Rectal smooth muscle tissue (tissue), 1 donor: ENCODE data around the gene PAX8.

ENCODE experiments used
- H3K27ac ChIP-seq: one replicate; pipeline ENCODE4 v1.7.0; 2013; ENCODE audit warnings: low read depth, low read length, inconsistent platforms
- H3K27me3 ChIP-seq: one replicate; pipeline ENCODE4 v1.7.0; 2013; ENCODE audit warnings: low read length; ENCODE audit not compliant: control insufficient read depth, insufficient read depth
- H3K36me3 ChIP-seq: one replicate; pipeline ENCODE4 v1.7.0; 2013; ENCODE audit warnings: low read length; ENCODE audit not compliant: control insufficient read depth, insufficient read depth
- H3K4me1 ChIP-seq: one replicate; pipeline ENCODE4 v1.7.0; 2013; ENCODE audit warnings: low read length; ENCODE audit not compliant: control insufficient read depth, insufficient read depth
- H3K4me3 ChIP-seq: one replicate; pipeline ENCODE4 v1.7.0; 2013; ENCODE audit warnings: low read length
- H3K9ac ChIP-seq: one replicate; pipeline ENCODE4 v1.7.0; 2013; ENCODE audit warnings: low read length

PAX8 gene

DNA sequence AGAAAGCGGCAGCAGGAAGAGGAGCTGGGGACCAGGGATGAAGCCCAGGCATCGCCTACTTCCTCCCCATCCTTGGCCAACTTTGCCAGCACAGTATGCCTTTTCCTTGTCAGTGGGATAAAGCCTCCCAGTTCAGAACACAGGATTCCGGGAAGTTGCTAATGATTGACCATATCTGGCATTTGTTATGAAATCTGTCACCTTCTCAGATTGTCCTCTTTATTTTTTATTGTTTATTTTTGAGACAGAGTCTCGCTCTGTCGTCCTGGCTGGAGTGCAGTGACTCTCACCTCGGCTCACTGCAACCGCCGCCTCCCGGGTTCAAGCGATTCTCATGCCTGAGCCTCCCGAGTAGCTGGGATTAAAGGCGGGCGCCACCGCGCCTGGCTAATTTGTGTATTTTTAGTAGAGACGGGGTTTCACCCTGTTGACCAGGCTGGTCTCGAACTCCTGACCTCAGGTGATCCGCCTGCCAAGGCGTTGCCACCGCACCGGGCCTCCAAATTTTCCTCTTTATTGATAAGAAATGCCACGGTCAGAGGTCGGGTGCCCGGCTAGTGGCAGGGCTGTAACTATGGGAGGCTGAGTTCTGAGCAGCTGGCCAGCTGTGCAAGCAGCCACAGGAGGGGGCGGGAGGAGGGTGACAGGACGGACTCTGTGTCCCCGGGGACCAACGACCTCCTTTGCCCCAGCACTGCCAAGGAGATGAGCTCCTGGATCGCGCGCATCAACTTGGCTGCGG is 80.5 kb downstream of the PAX8 start:
- H3K9ac ChIP-seq, result peak overlapping the region; percentile 24
- H3K36me3 ChIP-seq, result peaks cover 12% of the 10 kb centered on the region
- peak overlapping the region; percentile 71 for H3K4me3 ChIP-seq
- no peaks in the 10 kb centered on the region for H3K4me1 ChIP-seq
- H3K27ac ChIP-seq, result no peak overlapping the region
- H3K27me3 ChIP-seq, result no peaks in the 10 kb centered on the region

DNA sequence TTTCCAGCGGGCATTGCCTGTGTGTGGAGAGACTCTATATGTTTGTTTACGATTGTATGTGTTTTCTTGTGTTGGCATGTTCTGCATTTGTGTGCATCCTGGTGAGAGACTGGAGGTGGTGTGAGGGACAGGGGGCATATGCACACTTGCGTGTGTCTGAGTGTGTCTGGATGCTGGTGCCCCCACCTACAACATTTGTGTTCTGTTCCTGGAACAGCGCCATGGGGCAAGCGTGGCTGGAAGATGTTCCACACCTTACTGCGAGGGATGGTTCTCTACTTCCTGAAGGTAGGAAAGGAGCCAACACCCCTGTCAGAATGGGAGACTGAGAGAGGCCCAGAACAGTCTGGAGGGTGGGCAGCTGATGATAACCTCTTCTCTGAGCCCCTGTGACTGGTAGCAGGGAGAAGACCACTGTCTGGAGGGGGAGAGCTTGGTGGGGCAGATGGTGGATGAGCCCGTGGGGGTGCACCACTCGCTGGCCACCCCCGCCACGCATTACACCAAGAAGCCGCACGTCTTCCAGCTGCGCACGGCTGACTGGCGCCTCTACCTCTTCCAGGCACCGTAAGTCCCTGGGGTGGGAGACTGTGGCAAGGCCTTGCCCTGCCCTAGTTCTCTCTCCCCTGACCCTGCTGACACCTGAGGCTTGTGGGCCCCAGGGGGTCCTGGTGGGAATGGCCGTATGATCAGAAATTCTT is 81.2 kb downstream of the PAX8 start:
- Histone ChIP-seq H3K27me3 (no peaks in the 10 kb centered on the region), H3K9ac (no peak overlapping the region), H3K27ac (no peak overlapping the region), H3K4me3 (no peak overlapping the region), H3K4me1 (no peaks in the 10 kb centered on the region), H3K36me3 (peaks cover 12% of the 10 kb centered on the region)

DNA sequence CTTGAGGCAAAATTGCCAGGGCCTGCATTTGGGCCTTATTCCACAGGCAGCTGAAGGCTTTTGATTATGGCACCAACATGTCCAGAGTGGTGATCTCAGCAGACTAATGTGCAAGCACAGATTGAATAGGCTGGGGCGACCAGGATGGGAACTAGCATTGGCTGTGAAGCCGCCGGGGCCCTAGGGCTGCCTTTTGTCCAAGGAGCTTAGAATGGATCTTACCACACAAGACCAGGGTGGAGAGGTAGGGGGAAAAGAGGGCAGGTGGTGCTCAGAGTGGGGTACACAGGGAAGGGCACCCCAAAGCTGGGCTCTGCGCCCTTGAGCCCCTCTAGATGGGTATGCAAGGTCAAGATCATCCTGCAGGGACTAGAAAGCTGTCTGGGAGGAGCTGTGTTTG is 81.9 kb downstream of the PAX8 start:
- Histone ChIP-seq H3K27ac (no peak overlapping the region), H3K36me3 (peaks cover 12% of the 10 kb centered on the region), H3K27me3 (no peaks in the 10 kb centered on the region)

DNA sequence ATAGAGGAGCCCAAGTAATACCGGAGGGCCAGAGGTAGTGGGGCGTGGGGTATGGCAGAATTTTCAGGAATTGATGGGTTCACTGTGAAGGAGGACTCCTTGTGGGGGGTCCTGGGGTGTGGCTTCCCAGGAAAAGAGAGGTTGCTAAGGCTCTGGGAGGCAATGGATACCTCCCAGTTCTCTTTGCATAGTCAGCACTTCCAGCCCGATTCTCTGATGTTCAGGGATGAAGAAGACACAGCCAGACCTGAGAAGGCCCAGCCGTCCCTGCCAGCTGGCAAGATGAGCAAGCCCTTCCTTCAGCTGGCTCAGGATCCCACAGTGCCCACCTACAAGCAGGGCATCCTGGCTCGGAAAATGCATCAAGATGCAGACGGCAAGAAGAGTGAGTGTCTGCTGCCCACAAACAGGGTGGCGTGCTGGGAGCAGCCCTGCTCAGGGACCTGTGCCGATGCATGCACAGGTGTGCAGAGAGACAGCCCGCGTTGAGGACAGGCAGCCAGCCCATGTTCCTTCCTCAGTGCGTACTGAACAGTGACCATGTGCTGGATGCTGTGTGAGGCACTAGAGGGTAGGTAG is 82.7 kb downstream of the PAX8 start:
- Histone ChIP-seq H3K4me1 (no peaks in the 10 kb centered on the region), H3K4me3 (no peak overlapping the region), H3K27ac (no peak overlapping the region), H3K36me3 (peaks cover 12% of the 10 kb centered on the region), H3K27me3 (no peaks in the 10 kb centered on the region), H3K9ac (no peak overlapping the region)

More for the DNA sequence above, 81.9 kb downstream of the PAX8 start:
- Histone ChIP-seq H3K4me1 (no peaks in the 10 kb centered on the region), H3K9ac (no peak overlapping the region), H3K4me3 (no peak overlapping the region)

DNA sequence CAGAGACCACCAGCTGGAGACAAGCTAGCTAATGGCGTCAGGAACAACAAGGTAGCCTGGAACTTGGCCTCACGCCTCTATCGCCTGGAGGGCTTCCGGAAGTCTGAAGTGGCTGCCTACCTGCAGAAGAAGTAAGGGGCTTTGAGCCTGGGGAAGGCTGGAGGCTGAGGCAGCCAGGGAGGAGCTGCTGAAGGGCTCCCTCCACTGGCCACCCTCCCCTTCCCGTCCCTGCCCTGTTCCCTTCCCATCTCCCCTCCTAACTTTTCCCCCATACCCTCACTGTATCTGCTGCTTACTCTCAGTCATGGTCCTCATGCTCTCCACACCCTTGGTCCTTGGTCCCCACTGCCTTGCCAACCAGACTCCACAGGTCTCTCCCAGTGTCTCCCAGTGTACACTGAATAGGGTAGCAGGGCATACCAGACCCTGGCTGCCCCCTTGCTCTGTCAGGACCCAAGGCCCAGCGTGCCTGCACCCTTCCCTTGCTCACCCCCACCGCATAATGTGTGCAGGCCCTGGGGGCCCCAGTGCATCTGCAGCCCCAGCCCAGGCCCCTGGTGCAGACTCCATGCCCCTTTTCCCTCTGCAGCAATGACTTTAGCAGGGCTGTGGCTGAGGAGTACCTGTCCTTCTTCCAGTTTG is 86.1 kb downstream of the PAX8 start:
- H3K4me1 ChIP-seq, result no peaks in the 10 kb centered on the region
- H3K9ac ChIP-seq, result no peak overlapping the region
- no peak overlapping the region for H3K27ac ChIP-seq
- peaks cover 5% of the 10 kb centered on the region for H3K36me3 ChIP-seq
- H3K4me3 ChIP-seq, result no peak overlapping the region
- no peaks in the 10 kb centered on the region for H3K27me3 ChIP-seq

DNA sequence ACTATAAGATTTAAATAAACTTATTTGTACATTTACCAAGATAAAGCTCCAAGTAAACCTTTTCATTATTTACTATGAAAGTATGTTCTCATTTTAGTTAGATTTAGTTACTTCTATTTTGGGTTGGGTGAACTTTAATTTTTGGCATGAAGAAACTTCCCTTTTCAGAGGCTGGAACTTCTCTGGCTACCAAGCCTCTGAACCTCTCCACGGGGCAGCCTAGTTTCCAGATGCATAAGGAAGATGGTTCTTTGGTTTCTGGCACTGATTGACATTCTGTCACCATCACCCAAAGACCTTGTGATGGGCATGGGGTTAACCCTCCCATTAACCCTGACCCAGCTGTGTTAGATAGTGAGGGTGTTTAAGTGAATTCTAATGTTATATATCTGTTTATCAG is 87.8 kb downstream of the PAX8 start:
- no peaks in the 10 kb centered on the region for H3K36me3 ChIP-seq
- no peaks in the 10 kb centered on the region for H3K27me3 ChIP-seq
- H3K9ac ChIP-seq, result no peak overlapping the region
- no peak overlapping the region for H3K4me3 ChIP-seq
- no peaks in the 10 kb centered on the region for H3K4me1 ChIP-seq
- H3K27ac ChIP-seq, result no peak overlapping the region

DNA sequence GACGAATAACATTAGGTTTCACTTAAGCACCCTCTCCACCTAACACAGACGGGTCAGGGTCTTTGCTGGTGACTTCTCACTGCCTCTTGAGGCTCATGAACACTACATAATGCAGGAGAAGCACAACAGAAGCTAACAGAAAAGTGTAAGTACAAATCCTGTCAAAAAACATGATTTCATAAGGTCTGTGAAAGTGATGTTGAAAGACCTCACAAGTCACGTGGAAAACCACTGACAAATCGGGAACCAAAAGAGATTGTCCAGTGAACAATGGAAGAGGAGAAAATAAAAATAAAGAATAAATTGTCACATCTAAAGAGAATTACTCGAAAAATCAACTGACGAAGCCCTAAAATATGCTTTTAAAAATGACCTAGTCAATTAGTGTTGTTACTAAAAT is 91.0 kb downstream of the PAX8 start:
- Histone ChIP-seq H3K36me3 (no peaks in the 10 kb centered on the region), H3K27ac (no peak overlapping the region), H3K9ac (no peak overlapping the region), H3K4me1 (no peaks in the 10 kb centered on the region), H3K4me3 (no peak overlapping the region), H3K27me3 (no peaks in the 10 kb centered on the region)

DNA sequence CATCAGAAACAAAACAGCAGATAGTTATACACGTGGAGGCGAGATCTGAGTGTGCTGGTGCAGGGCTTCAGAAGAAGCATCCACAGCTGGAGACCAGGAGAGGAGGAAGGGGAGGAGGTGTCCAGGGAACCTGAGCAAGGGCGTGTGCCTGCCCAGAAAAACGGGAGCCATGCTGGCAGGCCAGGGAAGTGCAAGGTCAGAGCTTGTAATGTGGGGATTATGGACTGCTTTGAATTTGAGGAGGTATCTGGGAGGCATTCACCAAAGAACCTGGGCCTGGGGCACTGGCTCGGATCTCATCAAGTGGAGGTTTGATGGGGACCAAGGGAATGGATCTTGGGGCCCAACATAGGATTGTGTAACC is 92.3 kb downstream of the PAX8 start:
- no peaks in the 10 kb centered on the region for H3K4me1 ChIP-seq
- no peak overlapping the region for H3K4me3 ChIP-seq
- H3K27ac ChIP-seq, result no peak overlapping the region
- H3K9ac ChIP-seq, result no peak overlapping the region
- H3K27me3 ChIP-seq, result no peaks in the 10 kb centered on the region
- H3K36me3 ChIP-seq, result no peaks in the 10 kb centered on the region

DNA sequence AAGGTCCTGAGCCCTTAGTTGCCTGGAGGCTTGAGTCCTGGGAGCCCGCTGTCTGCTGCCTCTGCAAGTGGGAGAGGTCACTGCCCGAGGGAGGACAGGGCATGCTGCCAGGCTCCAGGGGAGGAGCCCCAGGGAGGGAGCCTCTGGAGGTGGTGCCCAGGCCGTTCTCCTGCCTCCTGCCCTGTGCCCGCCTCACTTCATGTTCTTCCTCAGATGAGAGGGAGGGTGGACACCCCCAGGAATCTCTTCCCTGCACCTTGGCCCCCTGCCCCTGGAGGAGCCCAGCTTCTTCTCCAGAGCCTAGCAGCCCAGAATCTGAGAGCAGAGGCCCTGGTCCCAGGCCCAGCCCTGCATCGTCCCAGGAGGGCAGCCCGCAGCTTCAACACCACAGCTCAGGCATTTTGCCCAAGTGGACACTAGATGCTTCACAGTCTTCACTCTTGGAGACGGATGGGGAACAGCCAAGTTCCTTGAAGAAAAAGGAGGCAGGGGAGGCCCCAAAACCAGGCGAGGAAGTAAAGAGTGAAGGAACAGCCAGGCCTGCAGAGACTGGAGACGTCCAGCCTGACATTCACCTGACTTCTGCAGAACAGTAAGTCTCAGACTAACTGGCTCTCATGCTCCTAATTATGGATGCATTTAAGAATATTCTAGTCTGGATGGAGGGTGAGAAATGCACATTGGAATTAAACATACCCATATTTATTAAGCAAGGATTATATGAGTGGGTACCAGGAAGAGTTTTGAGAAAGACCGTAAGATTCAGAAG is 92.9 kb downstream of the PAX8 start:
- no peaks in the 10 kb centered on the region for H3K4me1 ChIP-seq

DNA sequence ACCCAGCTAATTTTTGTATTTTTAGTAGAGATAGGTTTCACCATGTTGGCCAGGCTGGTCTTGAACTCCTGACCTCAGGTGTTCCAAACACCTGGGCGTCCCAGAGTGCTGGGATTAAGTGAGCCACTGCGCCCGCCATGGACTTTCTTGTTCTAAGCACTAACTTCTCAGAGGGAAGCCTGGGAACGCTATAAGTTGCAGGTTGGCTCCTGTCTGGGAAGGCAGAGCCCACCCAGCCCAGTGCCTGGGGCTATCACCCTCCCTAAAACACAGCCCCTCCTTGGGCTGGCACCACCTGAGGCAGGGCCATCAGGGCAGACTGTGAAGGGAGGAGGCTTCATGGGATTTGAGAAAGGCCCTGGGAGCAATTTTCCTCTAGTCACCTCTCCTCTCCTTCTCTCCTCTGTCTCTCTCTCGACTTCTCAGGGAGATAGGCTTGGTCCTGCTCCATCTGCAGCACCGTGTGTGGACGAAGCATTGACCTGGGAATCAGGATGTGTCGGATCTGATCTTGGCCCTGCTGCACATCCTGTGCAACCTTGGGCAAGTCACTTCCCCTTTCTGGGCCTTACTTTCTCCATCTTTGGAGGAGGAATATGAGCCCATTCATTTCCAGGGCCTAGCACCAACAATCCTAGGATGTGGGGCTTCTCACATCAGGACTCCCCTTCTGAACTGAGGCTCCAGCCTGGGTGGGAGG is 94.0 kb downstream of the PAX8 start:
- no peak overlapping the region for H3K27ac ChIP-seq

More for the DNA sequence above, 92.9 kb downstream of the PAX8 start:
- no peak overlapping the region for H3K4me3 ChIP-seq
- no peaks in the 10 kb centered on the region for H3K36me3 ChIP-seq
- H3K27ac ChIP-seq, result no peak overlapping the region
- no peak overlapping the region for H3K9ac ChIP-seq
- H3K27me3 ChIP-seq, result no peaks in the 10 kb centered on the region

DNA sequence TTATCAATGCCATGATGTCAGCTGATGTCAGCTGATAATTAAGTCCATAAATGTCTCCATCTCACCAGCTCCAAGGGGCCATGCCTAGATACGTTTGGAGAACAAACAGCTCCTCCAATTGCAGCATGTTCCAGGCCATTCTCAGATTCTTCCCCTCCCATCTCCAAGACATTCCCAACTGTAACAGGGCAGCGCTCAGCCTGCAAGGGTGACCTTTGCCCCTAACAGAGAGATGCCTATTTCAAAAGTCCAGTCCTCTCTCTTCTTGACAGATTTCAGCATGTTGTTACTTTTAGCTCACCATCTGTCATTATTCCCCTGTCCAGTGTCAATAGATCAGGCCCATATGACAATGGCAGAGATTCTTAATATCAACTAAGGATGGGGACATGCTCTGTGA is 95.0 kb downstream of the PAX8 start:
- H3K4me1 ChIP-seq, result no peaks in the 10 kb centered on the region
- H3K4me3 ChIP-seq, result no peak overlapping the region
- H3K27ac ChIP-seq, result no peak overlapping the region

More for the DNA sequence above, 94.0 kb downstream of the PAX8 start:
- Histone ChIP-seq H3K4me1 (no peaks in the 10 kb centered on the region), H3K9ac (no peak overlapping the region), H3K36me3 (no peaks in the 10 kb centered on the region), H3K27me3 (no peaks in the 10 kb centered on the region), H3K4me3 (no peak overlapping the region)

More for the DNA sequence above, 95.0 kb downstream of the PAX8 start:
- no peak overlapping the region for H3K9ac ChIP-seq
- H3K36me3 ChIP-seq, result no peaks in the 10 kb centered on the region
- no peaks in the 10 kb centered on the region for H3K27me3 ChIP-seq
